Mesothelial cell of epicardium (in vitro differentiated cells): ENCODE results near the gene CCNK. TPM values are rescaled to one million over a fixed set of nuclear protein-coding genes. Genes with fewer than 3 reads are reported as not detected.

Source experiments
- DNase-seq, 2 experiments: peaks; one replicate each; pipeline ENCODE4 v3.0.0; 2021; ENCODE audit warnings: low spot score in 2 of 2; ENCODE audit not compliant: unreplicated experiment in 2 of 2
- H3K27ac Mint-ChIP-seq: 2 replicates; pipeline ENCODE4 v1.8.0; 2021; ENCODE audit warnings: mixed read lengths
- H3K27me3 Mint-ChIP-seq: 2 replicates; pipeline ENCODE4 v1.8.0; 2021; ENCODE audit warnings: low read depth, mixed read lengths
- H3K36me3 Mint-ChIP-seq: 2 replicates; pipeline ENCODE4 v1.8.0; 2021; ENCODE audit warnings: mixed read lengths
- H3K4me1 Mint-ChIP-seq: 2 replicates; pipeline ENCODE4 v1.8.0; 2021; ENCODE audit warnings: mixed read lengths
- H3K4me3 Mint-ChIP-seq: 2 replicates; pipeline ENCODE4 v1.8.0; 2021; ENCODE audit warnings: mild to moderate bottlenecking, moderate library complexity, mixed read lengths
- H3K9me3 Mint-ChIP-seq: 2 replicates; pipeline ENCODE4 v1.8.0; 2021; ENCODE audit warnings: mixed read lengths
- total RNA-seq: library from RNA; stranded (reverse); gene quantifications from 3 replicates; pipeline ENCODE4 v1.2.1, GENCODE V29; 2021
- TF ChIP-seq, protein P1 (sequence below): fragments of 200-600 bp; sonication (generic); IDR thresholded peaks from one replicate; pipeline ENCODE4 v1.5.0; 2021; ENCODE audit warnings: antibody characterized with exemption; ENCODE audit not compliant: unreplicated experiment

Gene CCNK
- total RNA-seq, 1 donor from 2014 or later: 65.1 TPM

DNA sequence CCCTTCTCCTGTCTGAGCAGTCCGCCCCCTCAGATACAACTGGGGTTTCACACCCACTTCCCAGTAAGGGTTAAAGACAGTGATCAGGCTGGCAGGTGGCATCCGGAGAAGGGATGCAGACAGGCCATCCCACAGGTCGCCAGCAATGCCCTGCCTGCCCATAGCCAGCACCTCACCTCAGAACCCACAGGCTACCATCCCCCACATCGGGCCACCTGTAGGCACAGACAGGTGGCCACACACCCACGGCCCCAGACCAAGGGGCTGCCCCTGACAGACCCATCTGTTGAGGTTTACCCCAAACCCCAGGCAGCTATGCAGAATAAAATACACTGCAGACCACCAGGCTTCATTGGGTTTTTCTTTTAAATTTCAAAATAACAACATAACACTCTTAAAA lies 57.5 kb downstream of the CCNK start:
- no peak for DNase-seq
- Mint-ChIP-seq H3K27me3 (no peaks in the 10 kb centered on the region), H3K4me1 (peaks cover 48% of the 10 kb centered on the region), H3K36me3 (no peaks in the 10 kb centered on the region), H3K27ac (peak overlapping the region; percentile 86), H3K9me3 (no peaks in the 10 kb centered on the region), H3K4me3 (no peak overlapping the region)
- TF ChIP-seq, protein P1, sequence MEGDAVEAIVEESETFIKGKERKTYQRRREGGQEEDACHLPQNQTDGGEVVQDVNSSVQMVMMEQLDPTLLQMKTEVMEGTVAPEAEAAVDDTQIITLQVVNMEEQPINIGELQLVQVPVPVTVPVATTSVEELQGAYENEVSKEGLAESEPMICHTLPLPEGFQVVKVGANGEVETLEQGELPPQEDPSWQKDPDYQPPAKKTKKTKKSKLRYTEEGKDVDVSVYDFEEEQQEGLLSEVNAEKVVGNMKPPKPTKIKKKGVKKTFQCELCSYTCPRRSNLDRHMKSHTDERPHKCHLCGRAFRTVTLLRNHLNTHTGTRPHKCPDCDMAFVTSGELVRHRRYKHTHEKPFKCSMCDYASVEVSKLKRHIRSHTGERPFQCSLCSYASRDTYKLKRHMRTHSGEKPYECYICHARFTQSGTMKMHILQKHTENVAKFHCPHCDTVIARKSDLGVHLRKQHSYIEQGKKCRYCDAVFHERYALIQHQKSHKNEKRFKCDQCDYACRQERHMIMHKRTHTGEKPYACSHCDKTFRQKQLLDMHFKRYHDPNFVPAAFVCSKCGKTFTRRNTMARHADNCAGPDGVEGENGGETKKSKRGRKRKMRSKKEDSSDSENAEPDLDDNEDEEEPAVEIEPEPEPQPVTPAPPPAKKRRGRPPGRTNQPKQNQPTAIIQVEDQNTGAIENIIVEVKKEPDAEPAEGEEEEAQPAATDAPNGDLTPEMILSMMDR: no peak

- Mint-ChIP-seq H3K27ac (no peak overlapping the region), H3K9me3 (no peaks in the 10 kb centered on the region), H3K27me3 (no peaks in the 10 kb centered on the region), H3K36me3 (no peaks in the 10 kb centered on the region), H3K4me1 (peaks cover 52% of the 10 kb centered on the region), H3K4me3 (no peak overlapping the region)
- DNase-seq: no peak
- TF ChIP-seq, protein P1: no peak
Measured at GRCh38 chr14:99539491-99539890, 58.3 kb downstream of the CCNK start.

DNA sequence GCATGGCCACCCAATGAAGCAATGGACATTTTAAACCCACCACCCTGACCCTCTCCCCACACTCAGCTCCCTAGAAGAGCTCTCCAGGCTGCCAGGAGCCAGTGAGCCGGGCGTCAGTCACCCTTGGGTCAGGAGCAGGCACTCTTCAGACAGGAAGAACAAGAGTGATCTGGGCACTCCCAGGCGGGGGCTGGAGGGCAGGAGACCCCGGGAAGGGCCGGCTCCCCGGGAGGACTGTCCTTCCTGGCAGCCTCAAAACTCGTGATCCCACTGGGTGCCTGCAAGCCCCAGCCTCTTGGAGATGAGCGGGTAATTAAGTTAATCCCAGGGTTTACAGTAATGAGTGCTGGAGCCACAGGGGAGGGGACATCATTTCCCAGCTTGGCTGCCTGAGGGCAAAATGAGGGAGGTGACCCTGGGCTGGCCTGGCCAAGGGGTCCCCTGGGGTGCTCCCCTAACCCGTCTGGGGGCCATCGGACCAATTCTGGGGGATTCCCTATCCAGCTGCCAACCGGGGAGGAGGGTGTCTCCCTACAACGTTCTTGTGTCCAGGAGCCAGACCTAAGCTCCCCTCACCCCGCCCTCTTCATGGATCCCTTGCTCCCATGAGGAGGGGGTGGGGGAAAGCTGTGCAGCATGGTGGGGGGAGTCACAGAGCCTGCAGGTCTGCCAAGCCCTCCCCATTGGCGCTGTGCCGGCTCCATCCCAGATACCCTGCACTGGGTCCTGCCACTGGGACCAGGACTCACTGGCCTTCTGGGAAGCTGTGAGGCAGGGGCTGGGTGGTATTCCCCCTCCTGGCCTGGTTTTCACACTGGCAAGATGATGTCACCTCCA lies 59.2 kb downstream of the CCNK start:
- TF ChIP-seq, protein P1: no peak
- H3K36me3 Mint-ChIP-seq: no peaks in the 10 kb centered on the region
- H3K4me3 Mint-ChIP-seq: no peak overlapping the region
- H3K4me1 Mint-ChIP-seq: peaks cover 61% of the 10 kb centered on the region
- H3K27me3 Mint-ChIP-seq: no peaks in the 10 kb centered on the region
- no peaks in the 10 kb centered on the region for H3K9me3 Mint-ChIP-seq
- H3K27ac Mint-ChIP-seq: peak overlapping the region; percentile 34
- no peak for DNase-seq

DNA sequence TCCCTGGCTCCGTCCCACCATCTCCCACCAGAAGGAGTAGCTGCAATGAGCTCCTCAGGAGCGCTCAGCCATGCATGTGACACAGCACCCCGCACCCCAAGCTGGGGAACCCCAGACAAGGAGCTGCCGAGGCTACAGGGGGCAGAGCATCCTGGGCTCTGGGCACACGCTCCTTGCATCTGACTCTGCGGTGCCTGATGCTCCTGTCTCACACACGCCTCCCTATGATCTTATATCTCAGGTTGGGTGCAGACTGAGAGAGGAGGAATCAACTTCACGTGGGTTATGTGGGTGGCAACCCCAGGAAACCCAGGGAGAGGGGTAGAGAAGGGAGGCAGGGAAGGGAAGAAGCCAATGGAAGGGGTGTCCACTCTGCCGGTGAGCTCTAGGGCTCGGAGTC lies 60.0 kb downstream of the CCNK start:
- Mint-ChIP-seq H3K27ac (no peak overlapping the region), H3K4me3 (no peak overlapping the region), H3K9me3 (no peaks in the 10 kb centered on the region)

GRCh38 chr14:99541677-99542470 lies 60.7 kb downstream of the CCNK start:
- H3K27ac Mint-ChIP-seq: peak overlapping the region; percentile 60
- H3K4me3 Mint-ChIP-seq: no peak overlapping the region
- H3K36me3 Mint-ChIP-seq: no peaks in the 10 kb centered on the region
- H3K27me3 Mint-ChIP-seq: no peaks in the 10 kb centered on the region
- TF ChIP-seq, protein P1: no peak
- no peaks in the 10 kb centered on the region for H3K9me3 Mint-ChIP-seq
- H3K4me1 Mint-ChIP-seq: peaks cover 68% of the 10 kb centered on the region
- no peak for DNase-seq

More for the DNA sequence above, 60.0 kb downstream of the CCNK start:
- DNase-seq: no peak
- Mint-ChIP-seq H3K27me3 (no peaks in the 10 kb centered on the region), H3K36me3 (no peaks in the 10 kb centered on the region), H3K4me1 (peaks cover 69% of the 10 kb centered on the region)
- TF ChIP-seq, protein P1: no peak
